Loucy (cell line): ENCODE measurements around the gene PIEZO1.
A peak's percentile ranks its signal among the peaks of the same experiment; 100 is the strongest.

Experiments
- H2AFZ ChIP-seq: fragments of 200-600 bp; sonication (generic); 2 replicates; pipeline ENCODE4 v1.6.0; 2016; ENCODE audit warnings: antibody characterized with exemption, mild to moderate bottlenecking, low read length, moderate library complexity
- H3F3A ChIP-seq: fragments of 200-600 bp; 2 replicates; pipeline ENCODE4 v1.6.0; 2016; ENCODE audit warnings: antibody characterized with exemption, low read depth, mild to moderate bottlenecking
- H3K27me3 ChIP-seq: fragments of 200-600 bp; sonication (generic); 2 replicates; pipeline ENCODE4 v1.6.1; 2014; ENCODE audit warnings: low read length, mild to moderate bottlenecking; ENCODE audit not compliant: insufficient read depth, poor library complexity, severe bottlenecking
- H3K36me3 ChIP-seq: fragments of 200-600 bp; sonication (generic); 2 replicates; pipeline ENCODE4 v1.6.1; 2016; ENCODE audit warnings: low read length; ENCODE audit not compliant: insufficient read depth
- H3K4me1 ChIP-seq: fragments of 200-600 bp; sonication (generic); 2 replicates; pipeline ENCODE4 v1.5.1; 2014; ENCODE audit warnings: low read length, mild to moderate bottlenecking; ENCODE audit not compliant: insufficient read depth, poor library complexity, severe bottlenecking
- H3K4me2 ChIP-seq: fragments of 200-600 bp; sonication (generic); 2 replicates; pipeline ENCODE4 v1.6.0; 2014; ENCODE audit warnings: antibody characterized with exemption, low read length, low read depth, mild to moderate bottlenecking; ENCODE audit not compliant: poor library complexity, severe bottlenecking
- H3K4me3 ChIP-seq: fragments of 200-600 bp; sonication (generic); 2 replicates; pipeline ENCODE4 v1.5.1; 2014; ENCODE audit warnings: low read length, mild to moderate bottlenecking, mixed read lengths; ENCODE audit not compliant: poor library complexity, severe bottlenecking
- H3K79me2 ChIP-seq: fragments of 200-600 bp; sonication (generic); 2 replicates; pipeline ENCODE4 v1.6.1; 2014; ENCODE audit warnings: low read length; ENCODE audit not compliant: insufficient read depth
- H3K9ac ChIP-seq: fragments of 200-600 bp; sonication (generic); 2 replicates; pipeline ENCODE4 v1.6.0; 2014; ENCODE audit warnings: mild to moderate bottlenecking, low read depth, low read length, moderate library complexity; ENCODE audit not compliant: poor library complexity, severe bottlenecking
- H3K9me2 ChIP-seq: fragments of 200-600 bp; sonication (generic); replicated peaks from 2 replicates; pipeline ENCODE4 v1.6.1; 2016; ENCODE audit warnings: low read depth, low read length, mixed read lengths
- H3K9me3 ChIP-seq: fragments of 200-600 bp; sonication (generic); 2 replicates; pipeline ENCODE4 v1.6.1; 2014; ENCODE audit warnings: mild to moderate bottlenecking, antibody characterized with exemption, low read length, low read depth; ENCODE audit not compliant: insufficient read depth
- H4K20me1 ChIP-seq: fragments of 200-600 bp; sonication (generic); 2 replicates; pipeline ENCODE4 v1.6.0; 2014; ENCODE audit warnings: antibody characterized with exemption, low read length, mild to moderate bottlenecking; ENCODE audit not compliant: insufficient read depth, poor library complexity, severe bottlenecking
- EZH2phosphoT487 ChIP-seq: fragments of 200-600 bp; IDR thresholded peaks from 2 replicates; pipeline ENCODE4 v1.6.1; 2018; ENCODE audit warnings: antibody characterized with exemption, mild to moderate bottlenecking, moderate library complexity, borderline replicate concordance
- TF ChIP-seq, protein P1 (sequence below): fragments of 200-600 bp; sonication (generic); conservative IDR thresholded peaks from 2 replicates; pipeline ENCODE4 v1.5.1; 2014; ENCODE audit warnings: mild to moderate bottlenecking, antibody characterized with exemption, low read length

The PIEZO1 gene

DNA sequence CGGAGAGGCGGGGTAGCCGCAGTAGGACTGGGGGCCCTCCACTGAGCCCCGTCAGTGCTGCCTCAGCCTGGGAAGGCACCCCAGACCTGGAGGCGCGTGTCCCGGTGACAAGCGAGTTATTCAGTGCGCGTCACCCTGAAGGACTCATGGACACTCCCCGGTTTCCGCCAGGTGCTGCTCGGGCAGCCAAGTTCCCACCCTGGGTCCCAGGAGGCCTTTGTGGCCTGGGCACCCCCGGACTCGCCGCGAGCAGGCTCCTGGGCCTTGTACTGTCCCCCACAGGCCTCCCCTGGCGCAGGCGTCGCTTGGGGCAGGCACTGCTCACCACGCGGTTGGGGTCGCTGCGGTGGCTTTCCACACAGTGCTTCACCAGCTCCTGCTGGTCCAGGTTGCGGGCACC lies 86.4 kb downstream of the PIEZO1 start:
- Histone ChIP-seq H3K4me2 (no peak overlapping the region), H3K4me1 (peaks cover 24% of the 10 kb centered on the region), H3K9me2 (no peaks in the 10 kb centered on the region), H3K4me3 (no peak overlapping the region), H3K36me3 (no peaks in the 10 kb centered on the region), H3K9me3 (no peaks in the 10 kb centered on the region), H3F3A (no peaks in the 10 kb centered on the region), H3K79me2 (peaks cover 28% of the 10 kb centered on the region), H2AFZ (no peak overlapping the region), H4K20me1 (peaks cover 4% of the 10 kb centered on the region), H3K9ac (no peak overlapping the region), H3K27me3 (no peaks in the 10 kb centered on the region)
- TF ChIP-seq, protein P1, sequence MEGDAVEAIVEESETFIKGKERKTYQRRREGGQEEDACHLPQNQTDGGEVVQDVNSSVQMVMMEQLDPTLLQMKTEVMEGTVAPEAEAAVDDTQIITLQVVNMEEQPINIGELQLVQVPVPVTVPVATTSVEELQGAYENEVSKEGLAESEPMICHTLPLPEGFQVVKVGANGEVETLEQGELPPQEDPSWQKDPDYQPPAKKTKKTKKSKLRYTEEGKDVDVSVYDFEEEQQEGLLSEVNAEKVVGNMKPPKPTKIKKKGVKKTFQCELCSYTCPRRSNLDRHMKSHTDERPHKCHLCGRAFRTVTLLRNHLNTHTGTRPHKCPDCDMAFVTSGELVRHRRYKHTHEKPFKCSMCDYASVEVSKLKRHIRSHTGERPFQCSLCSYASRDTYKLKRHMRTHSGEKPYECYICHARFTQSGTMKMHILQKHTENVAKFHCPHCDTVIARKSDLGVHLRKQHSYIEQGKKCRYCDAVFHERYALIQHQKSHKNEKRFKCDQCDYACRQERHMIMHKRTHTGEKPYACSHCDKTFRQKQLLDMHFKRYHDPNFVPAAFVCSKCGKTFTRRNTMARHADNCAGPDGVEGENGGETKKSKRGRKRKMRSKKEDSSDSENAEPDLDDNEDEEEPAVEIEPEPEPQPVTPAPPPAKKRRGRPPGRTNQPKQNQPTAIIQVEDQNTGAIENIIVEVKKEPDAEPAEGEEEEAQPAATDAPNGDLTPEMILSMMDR = no peak
- TF ChIP-seq EZH2phosphoT487 = no peak

GRCh38 chr16:88697831-88698615 lies 87.0 kb downstream of the PIEZO1 start:
- Histone ChIP-seq H3K4me2 (no peak overlapping the region), H4K20me1 (peaks cover 4% of the 10 kb centered on the region), H3K9ac (no peak overlapping the region), H3K79me2 (peaks cover 24% of the 10 kb centered on the region), H3F3A (no peaks in the 10 kb centered on the region), H3K4me1 (peaks cover 24% of the 10 kb centered on the region), H3K9me2 (no peaks in the 10 kb centered on the region), H3K9me3 (no peaks in the 10 kb centered on the region), H2AFZ (no peak overlapping the region), H3K36me3 (no peaks in the 10 kb centered on the region), H3K27me3 (no peaks in the 10 kb centered on the region), H3K4me3 (no peak overlapping the region)
- no peak for TF ChIP-seq EZH2phosphoT487
- TF ChIP-seq, protein P1 = peak; percentile 42

DNA sequence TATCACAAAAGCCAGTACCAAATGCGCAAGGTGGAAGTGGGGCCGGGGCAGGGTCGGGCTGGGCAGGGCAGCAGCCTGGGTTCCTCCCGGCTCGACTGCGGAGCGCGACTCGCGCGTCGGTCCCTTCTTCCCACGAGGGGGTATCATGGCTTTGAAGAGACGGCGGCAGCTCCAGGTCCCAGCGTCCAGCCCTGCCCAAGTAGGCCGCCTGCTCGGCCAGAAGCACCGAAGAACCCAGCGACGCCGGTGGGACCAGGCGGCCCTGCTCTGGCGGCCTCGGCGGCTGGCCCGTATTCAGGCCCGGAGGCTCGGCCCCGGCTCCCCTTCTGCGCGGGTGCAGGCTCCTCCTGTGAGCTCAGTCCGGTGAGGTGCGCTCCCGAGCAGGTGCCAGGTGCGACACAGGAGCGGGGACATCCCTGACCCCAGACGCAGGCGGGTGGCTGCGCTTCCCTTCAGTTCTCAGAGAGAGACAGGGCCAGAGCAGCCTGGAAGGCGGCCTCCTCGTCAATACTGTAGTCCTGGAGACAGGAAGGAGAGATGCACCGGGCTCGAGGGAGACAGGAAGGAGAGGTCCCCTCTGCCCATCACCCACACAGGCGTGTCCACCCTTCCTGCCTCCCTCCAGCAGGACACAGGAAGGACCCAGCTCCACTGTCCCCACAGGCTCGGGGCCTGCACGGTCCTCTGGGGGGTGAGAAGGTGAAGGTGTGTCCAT lies 87.7 kb downstream of the PIEZO1 start:
- H3K9me3 ChIP-seq = no peaks in the 10 kb centered on the region
- no peak overlapping the region for H3K9ac ChIP-seq
- H3K9me2 ChIP-seq = no peaks in the 10 kb centered on the region
- H3K27me3 ChIP-seq = no peaks in the 10 kb centered on the region
- H2AFZ ChIP-seq = no peak overlapping the region
- H3K4me1 ChIP-seq = peaks cover 17% of the 10 kb centered on the region
- H4K20me1 ChIP-seq = peaks cover 4% of the 10 kb centered on the region
- no peak overlapping the region for H3K4me2 ChIP-seq
- H3K36me3 ChIP-seq = no peaks in the 10 kb centered on the region
- TF ChIP-seq, protein P1 = no peak
- no peak for TF ChIP-seq EZH2phosphoT487
- H3K4me3 ChIP-seq = no peak overlapping the region
- no peaks in the 10 kb centered on the region for H3F3A ChIP-seq
- H3K79me2 ChIP-seq = peaks cover 17% of the 10 kb centered on the region
